ENCODE results near the gene PRKCQ. TPM values are rescaled to one million over a fixed set of nuclear protein-coding genes. Genes with fewer than 3 reads are reported as not detected.
A peak's percentile ranks its signal among the peaks of the same experiment; 100 is the strongest.

Gene PRKCQ
- total and polyA plus RNA-seq, 7 donors, result 6.6 to 76.3 (median 33.8) TPM

DNA sequence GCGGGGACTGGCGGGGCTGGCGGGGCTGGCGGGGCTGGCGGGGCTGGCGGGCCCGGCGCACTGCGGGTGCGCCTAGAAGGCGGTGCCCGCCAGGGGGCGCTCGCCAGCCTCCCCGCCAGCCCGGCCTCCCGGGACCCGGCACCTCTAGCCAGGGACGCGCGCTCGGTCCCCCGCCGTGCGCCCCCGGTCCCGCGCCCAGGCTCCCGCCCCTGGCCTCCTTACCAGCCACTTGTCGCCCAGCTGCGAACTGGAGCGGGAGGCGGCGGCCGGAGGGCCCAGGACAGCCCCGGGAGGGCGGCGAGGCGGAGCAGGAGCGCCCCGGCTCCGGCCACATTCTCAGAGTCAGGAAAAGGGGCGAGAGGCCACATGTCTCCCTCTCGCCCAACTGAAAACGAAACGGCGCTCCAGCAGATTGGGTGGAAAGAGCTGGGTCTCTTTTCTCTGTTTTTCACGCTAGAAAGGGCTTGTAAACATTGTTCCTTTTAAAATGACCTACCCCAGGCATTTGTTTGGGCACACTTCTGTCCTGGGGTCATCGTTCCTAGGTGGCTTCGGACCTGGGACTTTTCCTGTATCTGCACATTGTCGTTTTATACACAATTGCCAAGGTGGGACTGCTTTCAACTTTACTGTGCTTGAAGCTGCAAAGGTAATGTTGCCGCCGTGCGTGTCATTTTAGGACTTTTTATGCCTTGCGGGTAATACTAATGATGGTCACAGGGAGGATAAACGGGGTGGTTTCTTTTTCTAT, 378 bp upstream of the PRKCQ start:
- Histone ChIP-seq H3K9me3 (no peaks in the 10 kb centered on the region), H3K27me3 (ENCODE audit: insufficient read depth in 3 of 3, low read length in 2 of 3) (no peaks in the 10 kb centered on the region), H3K27ac (peak overlapping the region; percentile 94)

DNA sequence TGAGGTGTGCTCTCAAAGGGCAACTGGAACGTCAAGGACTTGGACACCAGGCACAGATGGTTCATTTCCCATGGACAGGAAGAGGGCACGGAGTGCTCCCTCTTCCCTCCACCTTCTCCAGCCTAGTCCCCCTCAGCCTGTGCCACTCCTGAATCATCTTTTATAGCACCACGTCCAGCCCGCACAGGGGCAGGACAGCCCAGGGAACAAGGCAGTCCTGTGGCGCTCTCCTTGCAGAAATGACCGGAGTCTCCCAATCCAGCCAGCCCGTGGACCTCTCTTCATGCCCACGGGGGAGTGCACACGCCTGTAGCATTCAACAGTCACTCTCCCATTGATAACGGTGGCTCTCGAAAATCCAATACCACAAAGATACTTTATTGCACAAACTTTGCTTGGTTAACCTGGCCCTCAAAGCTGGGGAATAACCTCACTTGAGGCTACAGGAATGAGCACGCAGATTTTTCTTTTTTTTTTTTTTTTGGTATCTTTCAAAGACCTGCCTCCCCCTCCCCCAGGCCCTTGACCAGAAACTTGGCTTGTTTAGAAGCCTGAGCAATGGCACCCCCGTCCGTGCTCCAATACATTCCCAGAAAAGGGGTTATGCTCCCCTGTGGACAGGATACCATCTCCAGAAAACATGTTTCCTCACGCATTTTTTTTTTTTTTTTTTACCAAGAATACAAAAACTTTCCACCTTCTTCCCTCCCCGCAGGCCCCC, 733 bp downstream of the PRKCQ start:
- Histone ChIP-seq H3K4me1 (peaks cover 24% of the 10 kb centered on the region), H3K27me3 (ENCODE audit: insufficient read depth in 3 of 3, low read length in 2 of 3) (no peaks in the 10 kb centered on the region), H3K4me3 (peak overlapping the region; percentile 91), H3K27ac (peak overlapping the region; percentile 94), H3K36me3 (ENCODE audit: insufficient read depth in 1 of 2, low read depth in 1 of 2) (peaks cover 0 to 19% of the 10 kb centered on the region in 2 donors), H3K9me3 (no peaks in the 10 kb centered on the region)
- ATAC-seq (peak in 3 of 4 donors; percentile 40 to 48 (median 41)), DNase-seq (no peak)
- TF ChIP-seq, protein P1, sequence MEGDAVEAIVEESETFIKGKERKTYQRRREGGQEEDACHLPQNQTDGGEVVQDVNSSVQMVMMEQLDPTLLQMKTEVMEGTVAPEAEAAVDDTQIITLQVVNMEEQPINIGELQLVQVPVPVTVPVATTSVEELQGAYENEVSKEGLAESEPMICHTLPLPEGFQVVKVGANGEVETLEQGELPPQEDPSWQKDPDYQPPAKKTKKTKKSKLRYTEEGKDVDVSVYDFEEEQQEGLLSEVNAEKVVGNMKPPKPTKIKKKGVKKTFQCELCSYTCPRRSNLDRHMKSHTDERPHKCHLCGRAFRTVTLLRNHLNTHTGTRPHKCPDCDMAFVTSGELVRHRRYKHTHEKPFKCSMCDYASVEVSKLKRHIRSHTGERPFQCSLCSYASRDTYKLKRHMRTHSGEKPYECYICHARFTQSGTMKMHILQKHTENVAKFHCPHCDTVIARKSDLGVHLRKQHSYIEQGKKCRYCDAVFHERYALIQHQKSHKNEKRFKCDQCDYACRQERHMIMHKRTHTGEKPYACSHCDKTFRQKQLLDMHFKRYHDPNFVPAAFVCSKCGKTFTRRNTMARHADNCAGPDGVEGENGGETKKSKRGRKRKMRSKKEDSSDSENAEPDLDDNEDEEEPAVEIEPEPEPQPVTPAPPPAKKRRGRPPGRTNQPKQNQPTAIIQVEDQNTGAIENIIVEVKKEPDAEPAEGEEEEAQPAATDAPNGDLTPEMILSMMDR (IDR thresholded peaks at IDR 0.05), result no peak
- 18 to 34% (median 34%) methylated on average over 16 of the region's 16 CpGs for WGBS, 3 donors
- intact Hi-C loops (cut with DNase I), result loop anchor here in 1 of 2 donors (10.0 kb wide), 1 partner anchor 135 kb away; no protein-coding TSS in a partner anchor

More for the DNA sequence above, 378 bp upstream of the PRKCQ start:
- Histone ChIP-seq H3K36me3 (ENCODE audit: insufficient read depth in 1 of 2, low read depth in 1 of 2) (peaks cover 0 to 30% of the 10 kb centered on the region in 2 donors), H3K4me1 (peaks cover 24% of the 10 kb centered on the region), H3K4me3 (peak overlapping the region; percentile 91)
- ATAC-seq, result peak; percentile 85 to 93 (median 89)
- TF ChIP-seq, protein P1 (IDR thresholded peaks at IDR 0.05), result peak; percentile 69
- peak; percentile 83 to 93 for DNase-seq
- intact Hi-C loops (cut with DNase I), result loop anchor here (2.0 to 5.0 kb wide), 2 partner anchors 66 to 83 kb away; no protein-coding TSS in a partner anchor
- 1 to 5% (median 4%) methylated on average over 24 to 56 of the region's 56 CpGs for WGBS, 3 donors

DNA sequence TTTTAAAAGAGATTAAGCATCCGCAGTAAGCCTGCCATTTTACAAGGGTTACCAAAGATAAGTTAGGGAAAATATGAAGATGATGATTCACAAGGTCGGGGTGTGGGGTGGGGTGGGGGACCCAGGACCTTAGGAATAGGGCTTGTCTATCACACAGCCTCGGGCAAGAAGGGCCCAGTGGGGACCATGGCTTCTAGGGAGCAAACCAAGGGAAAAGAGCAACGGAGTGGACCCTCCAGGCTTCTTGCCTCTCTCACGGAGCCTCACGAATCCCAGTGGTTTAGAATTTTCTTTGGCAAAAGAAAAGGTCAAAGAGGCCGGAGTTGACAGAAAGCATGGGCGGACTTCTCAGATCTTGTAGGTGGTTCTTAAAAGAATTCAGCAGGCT, 1.3 kb downstream of the PRKCQ start:
- Histone ChIP-seq H3K27me3 (ENCODE audit: insufficient read depth in 3 of 3, low read length in 2 of 3) (no peaks in the 10 kb centered on the region), H3K9me3 (no peaks in the 10 kb centered on the region), H3K27ac (peak overlapping the region; percentile 94), H3K36me3 (ENCODE audit: insufficient read depth in 1 of 2, low read depth in 1 of 2) (peaks cover 0 to 14% of the 10 kb centered on the region in 2 donors), H3K4me3 (peak overlapping the region; percentile 91), H3K4me1 (peaks cover 24% of the 10 kb centered on the region)
- ATAC-seq (no peak), DNase-seq (no peak)
- TF ChIP-seq, protein P1 (IDR thresholded peaks at IDR 0.05), result no peak
- WGBS, 3 donors, result 59 to 88% (median 74%) methylated on average over 8 of the region's 8 CpGs
- intact Hi-C loops (cut with DNase I), result loop anchor here in 1 of 2 donors (10.0 kb wide), 1 partner anchor 134 kb away; no protein-coding TSS in a partner anchor

DNA sequence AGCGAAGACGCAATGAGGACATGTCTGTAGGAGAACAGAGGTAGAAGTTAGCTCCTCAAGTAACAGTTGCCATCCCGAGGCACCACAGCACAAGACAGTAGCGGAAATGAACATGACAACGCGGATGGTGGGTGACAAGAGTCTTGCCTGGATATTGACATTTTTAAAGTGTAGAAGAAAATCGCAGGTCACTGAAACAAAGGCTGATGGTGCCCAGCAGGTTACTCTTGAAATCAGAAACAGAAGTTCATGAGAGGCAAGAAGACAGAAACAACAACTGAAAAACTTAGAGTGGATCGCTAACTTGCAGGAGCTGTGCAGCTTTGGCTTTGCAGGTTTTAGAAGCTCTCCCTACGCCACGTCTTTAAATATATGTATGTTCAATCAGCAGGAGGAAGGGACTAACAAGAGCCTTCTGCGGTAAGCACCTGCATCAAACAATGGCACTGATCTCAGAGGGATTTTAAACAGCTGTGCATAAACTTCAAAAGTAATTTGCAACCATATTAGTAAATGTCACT, 1.8 kb downstream of the PRKCQ start:
- H3K9me3 ChIP-seq, result no peaks in the 10 kb centered on the region
- intact Hi-C loops (cut with DNase I), result loop anchor here in 1 of 2 donors (10.0 kb wide), 1 partner anchor 134 kb away; no protein-coding TSS in a partner anchor
- H3K36me3 ChIP-seq (ENCODE audit: insufficient read depth in 1 of 2, low read depth in 1 of 2), result peaks cover 0 to 9% of the 10 kb centered on the region in 2 donors
- H3K27me3 ChIP-seq (ENCODE audit: insufficient read depth in 3 of 3, low read length in 2 of 3), result no peaks in the 10 kb centered on the region
- TF ChIP-seq, protein P1 (IDR thresholded peaks at IDR 0.05), result no peak
- DNase-seq (no peak), ATAC-seq (no peak)
- peak overlapping the region; percentile 94 for H3K27ac ChIP-seq
- WGBS, 3 donors, result 80 to 86% (median 84%) methylated on average over 11 of the region's 11 CpGs
- H3K4me1 ChIP-seq, result peaks cover 23% of the 10 kb centered on the region
- no peak overlapping the region for H3K4me3 ChIP-seq
